A549 (cell line): ENCODE data around the gene LPAR6.

Source experiments
- CTCF ChIP-seq: fragments of >200 bp; sonication (Bioruptor Twin); formaldehyde crosslinking; IDR thresholded peaks from 3 replicates; pipeline ENCODE4 v1.5.1; 2016
- GATA3 ChIP-seq: IDR thresholded peaks from 2 replicates; pipeline ENCODE4 v1.6.1; 2012; ENCODE audit warnings: borderline replicate concordance
- JUN ChIP-seq, 2 experiments: fragments of >200 bp; sonication (Bioruptor Twin); formaldehyde crosslinking; IDR thresholded peaks; 2 replicates in 1 of 2; 3 replicates in 1 of 2; pipeline ENCODE4 v1.6.1; 2016 to 2017
- KDM1A ChIP-seq: fragments of 200-600 bp; sonication (generic); IDR thresholded peaks from 2 replicates; pipeline ENCODE4 v1.6.1; 2016; ENCODE audit warnings: low read depth, mild to moderate bottlenecking
- POLR2A ChIP-seq: IDR thresholded peaks from 2 replicates; pipeline ENCODE4 v1.6.1; 2012; ENCODE audit warnings: mild to moderate bottlenecking, low read length
- POLR2AphosphoS2 ChIP-seq: conservative IDR thresholded peaks from 2 replicates; pipeline ENCODE4 v1.6.1; 2012; ENCODE audit warnings: low read length, improper control_type of control experiment, inconsistent platforms
- RAD21 ChIP-seq, 2 experiments: fragments of >200 bp in 1 of 2; sonication (Bioruptor Twin) in 1 of 2; formaldehyde crosslinking in 1 of 2; IDR thresholded peaks in 1 of 2; conservative IDR thresholded peaks in 1 of 2; 2 replicates in 1 of 2; 3 replicates in 1 of 2; pipeline ENCODE4 v1.6.1; 2012 to 2018; ENCODE audit warnings: inconsistent platforms in 1 of 2
- SMC3 ChIP-seq: fragments of >200 bp; sonication (Bioruptor Twin); formaldehyde crosslinking; IDR thresholded peaks from 3 replicates; pipeline ENCODE4 v1.6.1; 2018; ENCODE audit warnings: inconsistent platforms
- TP53 ChIP-seq: fragments of 250-450 bp; sonication (Bioruptor Pico); IDR thresholded peaks from 2 replicates; pipeline ENCODE4 v1.5.0; 2021; ENCODE audit warnings: mild to moderate bottlenecking, moderate library complexity
- USF2 ChIP-seq: fragments of 450-650 bp; IDR thresholded peaks from 2 replicates; pipeline ENCODE4 v1.6.1; 2014; ENCODE audit warnings: antibody characterized with exemption

GRCh38 chr13:48415516-48415915 is 2.6 kb upstream of the LPAR6 start:
- TF ChIP-seq RAD21 (conservative IDR thresholded peaks at IDR 0.05 in 1 of 2, IDR thresholded peaks at IDR 0.05 in 1 of 2): no peak
- no peak for TF ChIP-seq CTCF
- no peak for TF ChIP-seq TP53 (CRISPR knock-in tag)
- no peak for TF ChIP-seq KDM1A
- TF ChIP-seq POLR2A: no peak
- no peak for TF ChIP-seq USF2
- TF ChIP-seq SMC3: no peak
- no peak for TF ChIP-seq POLR2AphosphoS2
- TF ChIP-seq GATA3: no peak
- TF ChIP-seq JUN (IDR thresholded peaks at IDR 0.05): no peak
